Measurements from ENCODE around the gene CSTPP1.
"Not testable (repeated sequence)": the region's sequence is repeated elsewhere in the genome, so short reads cannot be mapped to it uniquely, and the experiment has no call there.

Gene CSTPP1

DNA sequence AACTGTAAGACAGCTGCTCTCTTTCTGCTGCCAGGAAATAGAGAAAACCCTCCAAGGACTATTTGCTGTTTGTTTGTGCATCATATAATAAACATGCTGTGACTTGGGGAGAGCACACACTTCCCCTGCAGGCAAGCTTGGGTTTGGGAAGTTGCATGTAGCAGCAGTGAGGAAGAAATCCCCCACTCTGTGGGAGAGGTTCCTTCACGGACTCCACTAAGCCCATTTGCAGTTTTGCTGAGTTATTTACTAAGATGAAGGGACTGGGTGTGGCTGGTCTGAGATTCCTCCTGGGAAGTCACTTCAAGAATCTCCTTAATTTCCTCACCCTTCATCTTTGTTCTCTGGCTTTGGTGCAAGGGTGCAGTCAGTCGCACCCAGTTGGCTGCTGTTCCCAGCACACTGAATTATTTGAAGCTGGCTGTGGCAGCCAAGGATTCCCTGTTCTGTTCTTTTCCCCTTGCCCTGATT lies 135.3 kb downstream of the CSTPP1 start:
- no peaks in the 10 kb centered on the region for H3K36me3 ChIP-seq (ENCODE audit: control insufficient read depth, low read length)
- no peak overlapping the region for H3K4me2 ChIP-seq (ENCODE audit: low read length)
- no peak for TF ChIP-seq EZH2phosphoT487 (IDR thresholded peaks at IDR 0.05; ENCODE audit: borderline replicate concordance, low read length)
- TF ChIP-seq, protein P1, sequence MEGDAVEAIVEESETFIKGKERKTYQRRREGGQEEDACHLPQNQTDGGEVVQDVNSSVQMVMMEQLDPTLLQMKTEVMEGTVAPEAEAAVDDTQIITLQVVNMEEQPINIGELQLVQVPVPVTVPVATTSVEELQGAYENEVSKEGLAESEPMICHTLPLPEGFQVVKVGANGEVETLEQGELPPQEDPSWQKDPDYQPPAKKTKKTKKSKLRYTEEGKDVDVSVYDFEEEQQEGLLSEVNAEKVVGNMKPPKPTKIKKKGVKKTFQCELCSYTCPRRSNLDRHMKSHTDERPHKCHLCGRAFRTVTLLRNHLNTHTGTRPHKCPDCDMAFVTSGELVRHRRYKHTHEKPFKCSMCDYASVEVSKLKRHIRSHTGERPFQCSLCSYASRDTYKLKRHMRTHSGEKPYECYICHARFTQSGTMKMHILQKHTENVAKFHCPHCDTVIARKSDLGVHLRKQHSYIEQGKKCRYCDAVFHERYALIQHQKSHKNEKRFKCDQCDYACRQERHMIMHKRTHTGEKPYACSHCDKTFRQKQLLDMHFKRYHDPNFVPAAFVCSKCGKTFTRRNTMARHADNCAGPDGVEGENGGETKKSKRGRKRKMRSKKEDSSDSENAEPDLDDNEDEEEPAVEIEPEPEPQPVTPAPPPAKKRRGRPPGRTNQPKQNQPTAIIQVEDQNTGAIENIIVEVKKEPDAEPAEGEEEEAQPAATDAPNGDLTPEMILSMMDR (IDR thresholded peaks at IDR 0.05; ENCODE audit: low read depth, low read length, poor library complexity, severe bottlenecking): no peak
- no peaks in the 10 kb centered on the region for H4K20me1 ChIP-seq (ENCODE audit: control insufficient read depth, insufficient read depth, low read depth, low read length)
- H3F3A ChIP-seq (ENCODE audit: control insufficient read depth, insufficient read depth): no peaks in the 10 kb centered on the region
- H3K9me2 ChIP-seq (replicated peaks; ENCODE audit: control insufficient read depth, low read length): no peaks in the 10 kb centered on the region
- no peaks in the 10 kb centered on the region for H3K27me3 ChIP-seq (ENCODE audit: control insufficient read depth, low read length)
- H3K79me2 ChIP-seq (ENCODE audit: control insufficient read depth, low read length): no peaks in the 10 kb centered on the region
- no peaks in the 10 kb centered on the region for H3K4me1 ChIP-seq (ENCODE audit: control insufficient read depth, low read length)
- no peak overlapping the region for H3K4me3 ChIP-seq (ENCODE audit: low read length)
- H3K9me3 ChIP-seq (ENCODE audit: control insufficient read depth, insufficient read depth, low read length): no peaks in the 10 kb centered on the region
- H3K27ac ChIP-seq (ENCODE audit: low read depth, low read length): no peak overlapping the region

DNA sequence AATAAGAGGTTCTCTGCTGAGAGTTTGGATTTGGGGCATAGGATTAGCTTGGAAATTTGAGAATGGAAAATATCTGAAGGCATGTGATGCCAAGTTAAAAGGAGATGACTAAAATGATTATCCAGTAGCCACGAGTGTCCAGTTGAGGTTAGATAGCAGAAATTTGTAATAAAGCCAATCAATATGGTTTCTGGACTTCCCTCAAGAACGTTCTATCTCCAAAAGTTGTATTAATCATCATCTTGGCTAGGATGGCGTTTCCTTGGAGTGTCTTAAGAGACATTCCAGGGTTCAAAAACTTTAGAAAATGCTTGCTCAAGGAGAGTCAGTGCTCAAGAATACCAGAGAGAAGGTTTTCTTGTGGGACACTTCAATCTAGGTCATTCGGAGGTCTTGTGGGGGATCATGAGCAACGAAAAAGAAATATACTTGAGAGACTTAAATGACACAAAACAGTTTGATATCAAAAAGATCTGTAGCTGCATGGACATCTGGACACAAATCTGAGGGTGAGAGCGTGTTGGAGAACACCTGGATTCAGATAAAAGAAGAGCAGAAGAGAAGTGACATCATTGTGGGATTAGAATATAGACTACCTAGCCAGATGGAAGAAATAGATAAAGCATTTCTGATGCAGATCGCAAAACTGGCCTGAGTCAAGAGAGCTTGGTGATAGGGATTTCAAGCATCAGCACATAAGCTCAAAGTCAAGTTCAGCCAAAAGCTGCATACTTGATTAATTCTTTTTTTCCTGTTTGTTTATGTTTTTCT lies 142.4 kb downstream of the CSTPP1 start:
- H3K4me2 ChIP-seq (ENCODE audit: low read length): no peak overlapping the region
- H4K20me1 ChIP-seq (ENCODE audit: control insufficient read depth, insufficient read depth, low read depth, low read length): no peaks in the 10 kb centered on the region
- no peaks in the 10 kb centered on the region for H3K9me3 ChIP-seq (ENCODE audit: control insufficient read depth, insufficient read depth, low read length)
- H3K36me3 ChIP-seq (ENCODE audit: control insufficient read depth, low read length): no peaks in the 10 kb centered on the region
- H3K4me3 ChIP-seq (ENCODE audit: low read length): no peak overlapping the region
- no peak overlapping the region for H3K27ac ChIP-seq (ENCODE audit: low read depth, low read length)
- no peaks in the 10 kb centered on the region for H3K27me3 ChIP-seq (ENCODE audit: control insufficient read depth, low read length)
- 0 out of 2 replicates have a peak, but pooled peaks cover 6% of the 10 kb centered on the region for H3F3A ChIP-seq (ENCODE audit: control insufficient read depth, insufficient read depth)
- no peaks in the 10 kb centered on the region for H3K79me2 ChIP-seq (ENCODE audit: control insufficient read depth, low read length)
- no peaks in the 10 kb centered on the region for H3K9me2 ChIP-seq (replicated peaks; ENCODE audit: control insufficient read depth, low read length)
- no peaks in the 10 kb centered on the region; the same call in 1 of the 2 replicates for H3K4me1 ChIP-seq (ENCODE audit: control insufficient read depth, low read length)
- TF ChIP-seq, protein P1 (IDR thresholded peaks at IDR 0.05; ENCODE audit: low read depth, low read length, poor library complexity, severe bottlenecking): no peak
- no peak for TF ChIP-seq EZH2phosphoT487 (IDR thresholded peaks at IDR 0.05; ENCODE audit: borderline replicate concordance, low read length)

DNA sequence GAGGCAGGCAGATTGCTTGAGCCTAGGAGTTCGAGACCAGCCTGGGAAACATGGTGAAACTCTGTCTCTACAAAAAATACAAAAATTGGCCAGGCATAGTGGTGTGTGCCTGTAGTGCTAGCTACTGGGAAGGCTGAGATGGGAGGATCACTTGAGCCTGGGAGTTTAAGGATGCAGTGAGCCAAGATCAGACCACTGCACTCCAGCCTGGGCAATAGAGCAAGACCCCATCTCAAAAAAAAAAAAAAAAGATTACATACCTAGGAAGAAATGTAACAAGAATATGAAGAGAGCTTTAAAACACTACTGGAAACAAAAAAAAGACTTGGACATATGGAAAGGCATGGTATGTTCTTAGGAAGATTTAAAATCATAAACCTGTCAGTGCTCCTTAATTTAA lies 144.2 kb downstream of the CSTPP1 start:
- H3K36me3 ChIP-seq (ENCODE audit: control insufficient read depth, low read length); H3K9me3 ChIP-seq (ENCODE audit: control insufficient read depth, insufficient read depth, low read length); H3K27ac ChIP-seq (ENCODE audit: low read depth, low read length); H3K4me3 ChIP-seq (ENCODE audit: low read length); H3K27me3 ChIP-seq (ENCODE audit: control insufficient read depth, low read length); H3K4me2 ChIP-seq (ENCODE audit: low read length); H3K79me2 ChIP-seq (ENCODE audit: control insufficient read depth, low read length); H3F3A ChIP-seq (ENCODE audit: control insufficient read depth, insufficient read depth); H4K20me1 ChIP-seq (ENCODE audit: control insufficient read depth, insufficient read depth, low read depth, low read length); H3K9me2 ChIP-seq (replicated peaks; ENCODE audit: control insufficient read depth, low read length); H3K4me1 ChIP-seq (ENCODE audit: control insufficient read depth, low read length): not testable (repeated sequence)

DNA sequence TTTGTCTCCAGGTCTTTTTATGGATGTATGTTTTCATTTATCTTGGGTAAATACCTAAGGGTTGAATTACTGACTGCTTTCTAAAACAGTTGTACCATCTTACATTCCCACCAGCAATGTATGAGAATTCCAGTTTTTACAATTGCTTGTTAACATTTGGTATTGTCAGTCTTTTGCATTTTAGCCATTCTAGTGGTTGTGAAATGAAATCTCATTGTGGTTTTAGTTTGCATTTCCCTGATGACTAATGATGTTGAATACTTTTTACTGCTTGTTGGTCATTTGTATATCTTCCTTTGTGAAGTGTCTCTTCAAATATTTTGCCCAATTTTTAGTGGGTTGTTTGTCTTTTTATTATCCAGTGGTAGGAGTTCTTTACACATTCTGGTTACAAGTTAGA lies 147.4 kb downstream of the CSTPP1 start:
- Histone ChIP-seq H3K4me2 (ENCODE audit: low read length) (no peak overlapping the region), H3K9me3 (ENCODE audit: control insufficient read depth, insufficient read depth, low read length) (no peaks in the 10 kb centered on the region), H3K27me3 (ENCODE audit: control insufficient read depth, low read length) (no peaks in the 10 kb centered on the region), H3K4me1 (ENCODE audit: control insufficient read depth, low read length) (peaks cover 18% of the 10 kb centered on the region), H3F3A (ENCODE audit: control insufficient read depth, insufficient read depth) (no peaks in the 10 kb centered on the region), H3K9me2 (replicated peaks; ENCODE audit: control insufficient read depth, low read length) (no peaks in the 10 kb centered on the region), H3K27ac (ENCODE audit: low read depth, low read length) (no peak overlapping the region), H3K4me3 (ENCODE audit: low read length) (no peak overlapping the region), H3K36me3 (ENCODE audit: control insufficient read depth, low read length) (no peaks in the 10 kb centered on the region), H3K79me2 (ENCODE audit: control insufficient read depth, low read length) (no peaks in the 10 kb centered on the region), H4K20me1 (ENCODE audit: control insufficient read depth, insufficient read depth, low read depth, low read length) (no peaks in the 10 kb centered on the region)
- TF ChIP-seq EZH2phosphoT487 (IDR thresholded peaks at IDR 0.05; ENCODE audit: borderline replicate concordance, low read length): no peak

All from DOHH2 (cell line).